ENCODE data around the gene HES5. TPM values are rescaled to one million over a fixed set of nuclear protein-coding genes. Genes with fewer than 3 reads are reported as not detected.

The HES5 gene
- total and polyA plus RNA-seq, 2 of the 4 experiments (the other 2 are of a cell fraction) = not detected

DNA sequence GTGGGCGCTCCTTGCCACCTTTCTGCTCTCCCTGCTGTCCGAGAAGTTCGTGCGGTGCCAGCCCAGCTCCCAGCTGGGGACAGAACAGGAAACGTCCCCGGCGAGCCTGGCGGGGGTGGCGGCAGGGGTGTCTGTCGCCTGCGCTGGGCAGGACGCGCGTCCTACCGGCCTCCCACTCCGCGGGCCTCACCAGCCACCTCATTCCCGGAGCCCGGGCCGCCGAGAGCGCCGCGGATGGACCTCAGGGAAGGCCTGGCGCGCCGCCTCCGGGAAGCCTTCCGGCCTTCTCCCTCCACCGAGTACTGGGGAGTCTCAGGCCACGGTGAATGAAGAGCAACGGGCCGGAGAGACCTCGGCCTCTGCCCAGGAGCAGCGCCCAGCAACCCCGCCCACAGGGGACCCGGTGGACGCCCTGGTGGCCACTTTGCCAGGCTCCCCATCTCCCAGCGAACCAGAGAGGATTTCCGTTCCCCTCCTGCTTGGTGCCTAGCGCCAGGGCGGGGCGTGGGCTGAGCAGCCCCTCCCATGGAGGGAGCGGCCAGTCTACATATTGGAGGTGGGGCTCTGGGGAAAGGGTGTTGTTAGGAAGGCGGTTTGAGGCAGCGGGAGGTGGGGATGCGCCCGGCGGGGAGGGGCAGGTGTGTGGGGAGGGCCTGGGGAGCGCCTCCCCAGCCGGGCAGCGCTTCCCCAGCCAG is 16.6 kb upstream of the HES5 start:
- no peaks in the 10 kb centered on the region for H3K36me3 ChIP-seq (ENCODE audit: control insufficient read depth, insufficient read depth, low read length)
- H3K18ac ChIP-seq (ENCODE audit: low read depth, low read length) = no peak overlapping the region
- POLR2A ChIA-PET (ENCODE audit: unreplicated experiment) = no interaction called here
- peak; percentile 61 for DNase-seq
- H3K4me1 ChIP-seq (ENCODE audit: control insufficient read depth, insufficient read depth, low read length) = peaks cover 10% of the 10 kb centered on the region
- no peak overlapping the region; the same call in 1 of the 2 replicates for H3K27ac ChIP-seq (ENCODE audit: insufficient read depth, low read length)
- H3K4ac ChIP-seq (ENCODE audit: low read depth, low read length) = peak overlapping the region; percentile 77
- TF ChIP-seq, protein P1, sequence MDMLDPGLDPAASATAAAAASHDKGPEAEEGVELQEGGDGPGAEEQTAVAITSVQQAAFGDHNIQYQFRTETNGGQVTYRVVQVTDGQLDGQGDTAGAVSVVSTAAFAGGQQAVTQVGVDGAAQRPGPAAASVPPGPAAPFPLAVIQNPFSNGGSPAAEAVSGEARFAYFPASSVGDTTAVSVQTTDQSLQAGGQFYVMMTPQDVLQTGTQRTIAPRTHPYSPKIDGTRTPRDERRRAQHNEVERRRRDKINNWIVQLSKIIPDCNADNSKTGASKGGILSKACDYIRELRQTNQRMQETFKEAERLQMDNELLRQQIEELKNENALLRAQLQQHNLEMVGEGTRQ (IDR thresholded peaks at IDR 0.05; ENCODE audit: low read depth, low read length) = no peak
- TF ChIP-seq RAD21 (IDR thresholded peaks at IDR 0.05; ENCODE audit: low read length) = no peak
- TF ChIP-seq SMC3 (IDR thresholded peaks at IDR 0.05; ENCODE audit: low read depth, low read length) = no peak
- TF ChIP-seq FOS (IDR thresholded peaks at IDR 0.05; ENCODE audit: low read depth, low read length) = no peak
- TF ChIP-seq RCOR1 (IDR thresholded peaks at IDR 0.05; ENCODE audit: insufficient replicate concordance, low read length) = no peak
- peak; percentile 77; the same call in 1 of the 2 replicates for TF ChIP-seq MAZ (IDR thresholded peaks at IDR 0.05; ENCODE audit: borderline replicate concordance, low read depth, low read length)
- TF ChIP-seq, protein P2, sequence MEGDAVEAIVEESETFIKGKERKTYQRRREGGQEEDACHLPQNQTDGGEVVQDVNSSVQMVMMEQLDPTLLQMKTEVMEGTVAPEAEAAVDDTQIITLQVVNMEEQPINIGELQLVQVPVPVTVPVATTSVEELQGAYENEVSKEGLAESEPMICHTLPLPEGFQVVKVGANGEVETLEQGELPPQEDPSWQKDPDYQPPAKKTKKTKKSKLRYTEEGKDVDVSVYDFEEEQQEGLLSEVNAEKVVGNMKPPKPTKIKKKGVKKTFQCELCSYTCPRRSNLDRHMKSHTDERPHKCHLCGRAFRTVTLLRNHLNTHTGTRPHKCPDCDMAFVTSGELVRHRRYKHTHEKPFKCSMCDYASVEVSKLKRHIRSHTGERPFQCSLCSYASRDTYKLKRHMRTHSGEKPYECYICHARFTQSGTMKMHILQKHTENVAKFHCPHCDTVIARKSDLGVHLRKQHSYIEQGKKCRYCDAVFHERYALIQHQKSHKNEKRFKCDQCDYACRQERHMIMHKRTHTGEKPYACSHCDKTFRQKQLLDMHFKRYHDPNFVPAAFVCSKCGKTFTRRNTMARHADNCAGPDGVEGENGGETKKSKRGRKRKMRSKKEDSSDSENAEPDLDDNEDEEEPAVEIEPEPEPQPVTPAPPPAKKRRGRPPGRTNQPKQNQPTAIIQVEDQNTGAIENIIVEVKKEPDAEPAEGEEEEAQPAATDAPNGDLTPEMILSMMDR (conservative IDR thresholded peaks at IDR 0.05; ENCODE audit: low read depth, low read length) = 0 out of 2 replicates have a peak, but pooled peaks have one; percentile 3
- no peak for TF ChIP-seq RFX5 (IDR thresholded peaks at IDR 0.05; ENCODE audit: low read depth, low read length)
- TF ChIP-seq BHLHE40 (IDR thresholded peaks at IDR 0.05; ENCODE audit: low read depth, low read length) = no peak
- TF ChIP-seq CHD1 (IDR thresholded peaks at IDR 0.05; ENCODE audit: low read depth, low read length) = no peak
- no peak for TF ChIP-seq POLR2A (IDR thresholded peaks at IDR 0.05; ENCODE audit: low read depth, low read length)
- TF ChIP-seq NFE2L2 (IDR thresholded peaks at IDR 0.05; ENCODE audit: low read depth, low read length) = no peak
- TF ChIP-seq MXI1 (IDR thresholded peaks at IDR 0.05; ENCODE audit: borderline replicate concordance, low read depth, low read length) = no peak
- TF ChIP-seq CEBPB (IDR thresholded peaks at IDR 0.05; ENCODE audit: low read depth, low read length) = no peak
- 0 out of 2 replicates have a peak, but pooled peaks cover 3% of the 10 kb centered on the region for H4K20me1 ChIP-seq (ENCODE audit: insufficient read depth, low read length)
- intact Hi-C loops (cut with micrococcal nuclease) = loop anchor here (1.0 to 5.0 kb wide), 2 partner anchors 87 to 114 kb away; no protein-coding TSS in a partner anchor
- H4K8ac ChIP-seq (ENCODE audit: low read depth in 2 of 2, low read length in 2 of 2) = peak overlapping the region in 1 of 2 experiments; percentile 60; a peak in 1 of 4 replicates
- dilution Hi-C loops (cut with HindIII; ENCODE audit: low sequenced_read_pairs, unreplicated experiment) = no loop called here
- in situ Hi-C loops (cut with MboI; ENCODE audit: low sequenced_read_pairs) = loop anchor here (25.0 kb wide), 1 partner anchor 359 kb away; the partner anchor contains the start of gene FAAP20
- H4K91ac ChIP-seq (ENCODE audit: insufficient read depth, low read depth, low read length) = peak overlapping the region; percentile 35
- CTCF ChIA-PET = interaction anchor here (0.7 kb wide), 1 partner anchor 117 kb away, joined by 3 read pairs; no protein-coding TSS in a partner anchor
- no peaks in the 10 kb centered on the region for H3K27me3 ChIP-seq (ENCODE audit: control insufficient read depth, insufficient read depth, low read length)
- peak overlapping the region; percentile 91 for H2AFZ ChIP-seq (replicated peaks; ENCODE audit: low read length, poor library complexity)
- H3K56ac ChIP-seq (ENCODE audit: extremely low read depth, insufficient read depth, low read length) = no peak overlapping the region
- no peak overlapping the region for H4K5ac ChIP-seq (ENCODE audit: low read depth, low read length)
- H3K14ac ChIP-seq (replicated peaks; ENCODE audit: low read depth, low read length) = peak overlapping the region; percentile 94
- H3K79me1 ChIP-seq (ENCODE audit: low read depth in 1 of 2, low read length in 2 of 2) = peaks cover 0 to 10% of the 10 kb centered on the region in 2 experiments; a peak in 1 of 4 replicates
- H2BK20ac ChIP-seq (ENCODE audit: low read depth, low read length) = no peak overlapping the region
- peak overlapping the region; percentile 40 for H3K4me3 ChIP-seq (ENCODE audit: insufficient read depth, low read depth, low read length)
- H2BK120ac ChIP-seq (ENCODE audit: low read depth, low read length) = 0 out of 2 replicates have a peak overlapping the region, but pooled peaks have one; percentile 23
- peak; percentile 74 for ATAC-seq (ENCODE audit: low read depth)
- no peak overlapping the region; the same call in 1 of the 2 replicates for H3K9ac ChIP-seq (ENCODE audit: low read depth, low read length)
- H3K4me2 ChIP-seq (ENCODE audit: low read depth, low read length) = peak overlapping the region; percentile 83
- H2AK5ac ChIP-seq (ENCODE audit: low read depth, low read length) = peak overlapping the region; percentile 75
- peak overlapping the region; percentile 35 for H2BK5ac ChIP-seq (ENCODE audit: low read depth, low read length, poor library complexity, severe bottlenecking)
- no TSS peak for BruUV-seq (replicated peaks)
- H2BK15ac ChIP-seq (ENCODE audit: low read depth, low read length) = no peak overlapping the region
- H2AK9ac ChIP-seq (replicated peaks; ENCODE audit: low read depth, low read length, poor library complexity) = peak overlapping the region; percentile 98
- 1% methylated on average over 19 of the region's 52 CpGs; no CpG with 5 or more reads in 1 of the 2 experiments for WGBS, 2 experiments (ENCODE audit: extremely low coverage in 2 of 2, insufficient read length in 1 of 2)
- peak overlapping the region; percentile 73; the same call in 1 of the 2 replicates for H3K23ac ChIP-seq (ENCODE audit: low read depth, low read length)
- H3K9me1 ChIP-seq (ENCODE audit: insufficient read depth, low read length) = no peaks in the 10 kb centered on the region
- H3K9me3 ChIP-seq (ENCODE audit: control insufficient read depth, insufficient read depth, low read length) = no peaks in the 10 kb centered on the region
